HCT116 (cell line): ENCODE results near the gene GBX1.

Experiments
- CEBPB ChIP-seq: IDR thresholded peaks from 2 replicates; pipeline ENCODE4 v1.6.1; 2012; ENCODE audit warnings: low read depth
- EZH2phosphoT487 ChIP-seq: fragments of 200-600 bp; IDR thresholded peaks from 2 replicates; pipeline ENCODE4 v1.6.1; 2018; ENCODE audit warnings: antibody characterized with exemption, borderline replicate concordance
- JUND ChIP-seq: IDR thresholded peaks from 2 replicates; pipeline ENCODE4 v1.6.1; 2012
- POLR2A ChIP-seq: IDR thresholded peaks from 2 replicates; pipeline ENCODE4 v1.7.0; 2011; ENCODE audit warnings: borderline replicate concordance; ENCODE audit not compliant: insufficient read depth, insufficient read length; ENCODE audit errors: extremely low read depth
- POLR2AphosphoS5 ChIP-seq: IDR thresholded peaks from 2 replicates; pipeline ENCODE4 v1.6.1; 2011; ENCODE audit warnings: mild to moderate bottlenecking, low read depth, low read length, moderate library complexity
- SP1 ChIP-seq: IDR thresholded peaks from 2 replicates; pipeline ENCODE4 v1.6.1; 2012; ENCODE audit warnings: low read depth
- SRF ChIP-seq: IDR thresholded peaks from 2 replicates; pipeline ENCODE4 v1.6.1; 2012; ENCODE audit warnings: low read depth
- YY1 ChIP-seq: IDR thresholded peaks from 2 replicates; pipeline ENCODE4 v1.6.1; 2011; ENCODE audit warnings: low read length, low read depth, moderate library complexity, mild to moderate bottlenecking; ENCODE audit not compliant: insufficient replicate concordance; ENCODE audit errors: extremely low read depth
- ZNF274 ChIP-seq: fragments of 200-500 bp; sonication (Bioruptor generic); IDR thresholded peaks from 2 replicates; pipeline ENCODE4 v1.6.1; 2014; ENCODE audit warnings: mild to moderate bottlenecking, low read depth, low read length, inconsistent platforms
- TF ChIP-seq, protein P1 (sequence below), 3 experiments: fragments of 200-600 bp in 1 of 3; sonication (generic) in 1 of 3; IDR thresholded peaks in 2 of 3; conservative IDR thresholded peaks in 1 of 3; 2 replicates each; pipeline ENCODE4 v1.5.1; 2012 to 2017; ENCODE audit warnings: low read depth in 2 of 3, low read length in 2 of 3, antibody characterized with exemption in 1 of 3, borderline replicate concordance in 1 of 3, control low read depth in 1 of 3, mild to moderate bottlenecking in 1 of 3, mixed read lengths in 1 of 3, mixed run types in 1 of 3, moderate library complexity in 1 of 3; ENCODE audit not compliant: insufficient read depth in 1 of 3
- TF ChIP-seq, protein P2 (sequence below): IDR thresholded peaks from 2 replicates; pipeline ENCODE4 v1.6.1; 2012; ENCODE audit warnings: low read depth

DNA sequence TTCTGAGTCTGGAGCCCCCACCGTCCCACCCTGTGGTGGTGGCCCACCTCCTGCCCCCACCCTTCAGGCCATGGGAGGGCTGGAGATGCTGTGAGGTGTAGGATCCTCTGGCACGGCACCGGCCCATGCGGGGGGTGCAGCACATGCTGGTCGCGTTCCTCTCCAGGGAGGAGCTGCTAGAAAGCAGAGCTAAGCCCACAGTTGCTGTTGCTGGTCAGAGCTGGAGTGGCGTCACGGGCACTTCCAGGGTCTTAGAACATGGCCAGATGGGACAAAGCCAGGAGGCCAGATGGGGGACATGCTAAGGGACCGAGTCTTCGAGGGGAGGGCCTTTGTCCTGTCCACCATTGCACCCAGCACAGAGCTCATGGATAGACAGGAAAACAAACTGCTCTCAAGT, 59.6 kb downstream of the GBX1 start:
- TF ChIP-seq, protein P1, sequence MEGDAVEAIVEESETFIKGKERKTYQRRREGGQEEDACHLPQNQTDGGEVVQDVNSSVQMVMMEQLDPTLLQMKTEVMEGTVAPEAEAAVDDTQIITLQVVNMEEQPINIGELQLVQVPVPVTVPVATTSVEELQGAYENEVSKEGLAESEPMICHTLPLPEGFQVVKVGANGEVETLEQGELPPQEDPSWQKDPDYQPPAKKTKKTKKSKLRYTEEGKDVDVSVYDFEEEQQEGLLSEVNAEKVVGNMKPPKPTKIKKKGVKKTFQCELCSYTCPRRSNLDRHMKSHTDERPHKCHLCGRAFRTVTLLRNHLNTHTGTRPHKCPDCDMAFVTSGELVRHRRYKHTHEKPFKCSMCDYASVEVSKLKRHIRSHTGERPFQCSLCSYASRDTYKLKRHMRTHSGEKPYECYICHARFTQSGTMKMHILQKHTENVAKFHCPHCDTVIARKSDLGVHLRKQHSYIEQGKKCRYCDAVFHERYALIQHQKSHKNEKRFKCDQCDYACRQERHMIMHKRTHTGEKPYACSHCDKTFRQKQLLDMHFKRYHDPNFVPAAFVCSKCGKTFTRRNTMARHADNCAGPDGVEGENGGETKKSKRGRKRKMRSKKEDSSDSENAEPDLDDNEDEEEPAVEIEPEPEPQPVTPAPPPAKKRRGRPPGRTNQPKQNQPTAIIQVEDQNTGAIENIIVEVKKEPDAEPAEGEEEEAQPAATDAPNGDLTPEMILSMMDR (IDR thresholded peaks at IDR 0.05 in 2 of 3, conservative IDR thresholded peaks at IDR 0.05 in 1 of 3; ENCODE audit: borderline replicate concordance in 1 of 3, insufficient read depth in 1 of 3, low read depth in 2 of 3, low read length in 2 of 3): no peak
- TF ChIP-seq SP1 (no peak), POLR2AphosphoS5 (no peak), ZNF274 (no peak), JUND (no peak), EZH2phosphoT487 (no peak), SRF (no peak), CEBPB (no peak), POLR2A (no peak), YY1 (no peak)
- TF ChIP-seq, protein P2, sequence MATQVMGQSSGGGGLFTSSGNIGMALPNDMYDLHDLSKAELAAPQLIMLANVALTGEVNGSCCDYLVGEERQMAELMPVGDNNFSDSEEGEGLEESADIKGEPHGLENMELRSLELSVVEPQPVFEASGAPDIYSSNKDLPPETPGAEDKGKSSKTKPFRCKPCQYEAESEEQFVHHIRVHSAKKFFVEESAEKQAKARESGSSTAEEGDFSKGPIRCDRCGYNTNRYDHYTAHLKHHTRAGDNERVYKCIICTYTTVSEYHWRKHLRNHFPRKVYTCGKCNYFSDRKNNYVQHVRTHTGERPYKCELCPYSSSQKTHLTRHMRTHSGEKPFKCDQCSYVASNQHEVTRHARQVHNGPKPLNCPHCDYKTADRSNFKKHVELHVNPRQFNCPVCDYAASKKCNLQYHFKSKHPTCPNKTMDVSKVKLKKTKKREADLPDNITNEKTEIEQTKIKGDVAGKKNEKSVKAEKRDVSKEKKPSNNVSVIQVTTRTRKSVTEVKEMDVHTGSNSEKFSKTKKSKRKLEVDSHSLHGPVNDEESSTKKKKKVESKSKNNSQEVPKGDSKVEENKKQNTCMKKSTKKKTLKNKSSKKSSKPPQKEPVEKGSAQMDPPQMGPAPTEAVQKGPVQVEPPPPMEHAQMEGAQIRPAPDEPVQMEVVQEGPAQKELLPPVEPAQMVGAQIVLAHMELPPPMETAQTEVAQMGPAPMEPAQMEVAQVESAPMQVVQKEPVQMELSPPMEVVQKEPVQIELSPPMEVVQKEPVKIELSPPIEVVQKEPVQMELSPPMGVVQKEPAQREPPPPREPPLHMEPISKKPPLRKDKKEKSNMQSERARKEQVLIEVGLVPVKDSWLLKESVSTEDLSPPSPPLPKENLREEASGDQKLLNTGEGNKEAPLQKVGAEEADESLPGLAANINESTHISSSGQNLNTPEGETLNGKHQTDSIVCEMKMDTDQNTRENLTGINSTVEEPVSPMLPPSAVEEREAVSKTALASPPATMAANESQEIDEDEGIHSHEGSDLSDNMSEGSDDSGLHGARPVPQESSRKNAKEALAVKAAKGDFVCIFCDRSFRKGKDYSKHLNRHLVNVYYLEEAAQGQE: no peak
